ENCODE measurements around the gene HSPA6.

DNA sequence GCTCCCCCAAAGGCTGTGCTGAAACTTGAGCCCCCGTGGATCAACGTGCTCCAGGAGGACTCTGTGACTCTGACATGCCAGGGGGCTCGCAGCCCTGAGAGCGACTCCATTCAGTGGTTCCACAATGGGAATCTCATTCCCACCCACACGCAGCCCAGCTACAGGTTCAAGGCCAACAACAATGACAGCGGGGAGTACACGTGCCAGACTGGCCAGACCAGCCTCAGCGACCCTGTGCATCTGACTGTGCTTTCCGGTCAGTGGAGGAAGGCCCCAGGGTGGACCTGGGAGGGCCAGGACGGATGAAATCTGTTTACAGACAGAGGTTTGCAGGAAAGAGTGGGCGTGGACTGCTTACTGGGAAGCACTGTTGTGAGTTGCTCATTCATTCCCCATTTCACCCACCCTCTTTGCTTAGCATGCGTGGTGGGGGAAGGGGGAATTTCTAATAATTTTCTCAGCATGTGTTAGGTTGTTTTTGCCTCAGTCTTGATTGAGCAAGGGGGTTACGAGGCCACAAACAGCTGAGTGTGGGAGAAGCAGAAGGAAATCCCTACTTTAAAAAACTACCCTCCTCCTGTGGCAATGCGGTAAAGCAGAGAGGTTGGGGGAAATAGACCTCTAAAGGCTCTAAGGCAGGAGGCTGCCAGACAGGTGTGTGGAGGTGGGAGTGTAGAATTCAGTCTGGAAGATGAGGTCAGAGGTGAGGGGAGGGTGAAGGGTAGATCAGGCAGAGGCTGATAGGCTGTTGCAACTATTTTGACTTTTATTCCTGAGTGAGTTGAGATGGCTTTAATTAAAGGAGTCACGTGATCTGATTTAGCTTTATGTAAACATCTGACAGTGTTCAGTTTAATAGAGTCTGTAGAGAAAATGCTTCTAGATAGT, 17.8 kb upstream of the HSPA6 start:
- TF ChIP-seq, protein P1, sequence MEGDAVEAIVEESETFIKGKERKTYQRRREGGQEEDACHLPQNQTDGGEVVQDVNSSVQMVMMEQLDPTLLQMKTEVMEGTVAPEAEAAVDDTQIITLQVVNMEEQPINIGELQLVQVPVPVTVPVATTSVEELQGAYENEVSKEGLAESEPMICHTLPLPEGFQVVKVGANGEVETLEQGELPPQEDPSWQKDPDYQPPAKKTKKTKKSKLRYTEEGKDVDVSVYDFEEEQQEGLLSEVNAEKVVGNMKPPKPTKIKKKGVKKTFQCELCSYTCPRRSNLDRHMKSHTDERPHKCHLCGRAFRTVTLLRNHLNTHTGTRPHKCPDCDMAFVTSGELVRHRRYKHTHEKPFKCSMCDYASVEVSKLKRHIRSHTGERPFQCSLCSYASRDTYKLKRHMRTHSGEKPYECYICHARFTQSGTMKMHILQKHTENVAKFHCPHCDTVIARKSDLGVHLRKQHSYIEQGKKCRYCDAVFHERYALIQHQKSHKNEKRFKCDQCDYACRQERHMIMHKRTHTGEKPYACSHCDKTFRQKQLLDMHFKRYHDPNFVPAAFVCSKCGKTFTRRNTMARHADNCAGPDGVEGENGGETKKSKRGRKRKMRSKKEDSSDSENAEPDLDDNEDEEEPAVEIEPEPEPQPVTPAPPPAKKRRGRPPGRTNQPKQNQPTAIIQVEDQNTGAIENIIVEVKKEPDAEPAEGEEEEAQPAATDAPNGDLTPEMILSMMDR (IDR thresholded peaks at IDR 0.05), result no peak
- TF ChIP-seq POLR2A (IDR thresholded peaks at IDR 0.05), result no peak
